Measurements from ENCODE around the gene KMT2E.

- TF ChIP-seq CTCF (IDR thresholded peaks at IDR 0.05), result no peak
- TF ChIP-seq POLR2A (IDR thresholded peaks at IDR 0.05), result no peak
Measured at GRCh38 chr7:104972500-104972899, 41.5 kb upstream of the KMT2E start.
